ENCODE measurements around the gene SH3BP5.

Gene SH3BP5

DNA sequence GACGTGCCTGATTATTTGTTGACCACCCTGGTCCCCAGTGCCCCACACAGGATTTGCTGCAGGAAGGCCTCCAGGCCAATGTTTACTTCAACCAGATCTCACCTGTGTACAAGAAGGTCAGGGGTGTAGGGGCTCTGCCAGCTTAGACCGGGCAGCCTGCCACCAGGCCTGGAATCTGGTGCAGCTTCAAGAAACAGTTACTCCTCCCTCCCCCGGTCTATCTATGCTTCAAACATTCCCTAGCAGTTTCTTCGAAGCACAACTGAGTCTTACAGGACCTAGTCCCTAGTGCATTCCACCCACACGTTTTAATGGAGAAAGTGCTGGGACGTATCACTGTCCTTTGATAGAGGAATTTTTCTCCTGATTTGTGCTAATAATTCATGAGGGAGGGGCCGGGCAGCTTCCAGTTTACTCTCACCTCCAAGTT lies 8.0 kb downstream of the SH3BP5 start:
- DNase-seq, result no peak

DNA sequence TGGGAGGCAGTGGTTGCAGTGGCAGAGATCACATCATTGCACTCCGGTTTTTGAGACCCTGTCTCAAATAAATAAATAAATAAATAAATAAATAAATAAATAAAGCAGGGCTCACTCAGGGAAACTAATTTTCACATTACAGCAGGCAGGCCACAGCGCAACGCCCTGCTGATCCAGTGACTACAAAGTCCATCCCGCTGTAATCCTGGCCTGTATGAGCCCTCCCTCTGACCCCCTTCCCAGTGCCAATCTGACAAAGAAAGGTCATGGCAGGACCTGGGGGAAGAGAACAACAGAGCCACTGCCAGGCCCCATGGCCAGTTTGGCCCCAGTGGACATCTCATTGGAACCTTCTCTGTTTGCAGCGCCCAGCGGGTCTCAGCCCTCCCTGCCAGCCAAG lies 9.3 kb downstream of the SH3BP5 start:
- no peak for DNase-seq

DNA sequence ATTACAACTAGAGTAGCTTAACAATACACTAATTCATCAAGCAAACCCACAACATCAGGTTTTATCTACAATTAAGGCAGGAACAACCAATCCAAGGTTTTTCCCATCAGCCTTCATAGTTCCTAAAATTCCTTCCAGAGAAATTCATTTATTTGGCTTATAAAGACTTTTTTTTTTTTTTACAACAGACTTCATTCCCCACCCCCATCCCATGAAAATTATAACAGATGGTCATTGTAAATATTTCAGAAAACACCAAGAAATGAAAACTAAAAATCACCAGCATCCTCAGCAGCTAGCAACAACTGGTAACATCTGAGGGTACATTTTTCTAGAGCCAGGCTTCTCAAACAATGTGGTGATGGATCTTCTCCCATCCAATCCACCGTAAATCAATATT lies 11.0 kb downstream of the SH3BP5 start:
- DNase-seq, result no peak

DNA sequence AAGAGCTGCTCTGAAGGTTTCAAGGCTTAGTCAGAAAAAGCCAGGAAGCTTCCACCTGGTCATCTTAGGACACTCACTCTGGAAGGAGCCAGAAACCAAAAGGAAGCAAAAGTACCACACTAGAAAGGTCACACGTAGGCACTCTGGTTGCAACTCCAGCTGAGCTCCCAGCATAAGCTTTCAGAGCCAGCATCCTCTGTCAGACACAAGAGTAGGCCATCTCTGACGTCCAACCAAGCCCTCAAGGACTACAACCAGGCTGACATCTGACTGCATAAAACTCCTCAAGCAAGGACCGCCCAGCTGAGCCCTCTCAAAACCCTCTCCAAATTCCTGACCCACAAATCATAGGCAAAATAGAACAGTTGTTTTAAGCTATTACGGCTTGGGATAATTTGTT lies 12.8 kb downstream of the SH3BP5 start:
- DNase-seq, result no peak

GRCh38 chr3:15319136-15319535 lies 13.2 kb downstream of the SH3BP5 start:
- no peak for DNase-seq

DNA sequence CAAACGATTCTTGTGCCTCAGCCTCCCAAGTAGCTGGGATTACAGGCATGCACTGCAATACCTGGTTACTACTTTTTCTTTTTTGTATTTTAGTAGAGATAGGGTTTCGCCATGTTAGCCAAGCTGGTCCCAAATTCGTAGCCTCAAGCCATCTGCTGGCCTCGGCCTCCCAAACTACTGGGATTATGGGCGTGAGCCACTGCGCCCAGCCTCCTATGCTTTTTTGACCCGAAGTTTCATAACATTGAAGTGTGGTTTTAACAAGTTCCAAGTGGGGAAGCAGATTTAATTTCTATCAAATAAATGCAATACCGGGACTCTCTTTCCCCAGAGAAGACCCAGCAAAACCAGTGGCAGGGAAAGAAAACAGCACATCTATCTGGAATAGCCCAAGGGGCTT lies 13.7 kb downstream of the SH3BP5 start:
- DNase-seq, result no peak

DNA sequence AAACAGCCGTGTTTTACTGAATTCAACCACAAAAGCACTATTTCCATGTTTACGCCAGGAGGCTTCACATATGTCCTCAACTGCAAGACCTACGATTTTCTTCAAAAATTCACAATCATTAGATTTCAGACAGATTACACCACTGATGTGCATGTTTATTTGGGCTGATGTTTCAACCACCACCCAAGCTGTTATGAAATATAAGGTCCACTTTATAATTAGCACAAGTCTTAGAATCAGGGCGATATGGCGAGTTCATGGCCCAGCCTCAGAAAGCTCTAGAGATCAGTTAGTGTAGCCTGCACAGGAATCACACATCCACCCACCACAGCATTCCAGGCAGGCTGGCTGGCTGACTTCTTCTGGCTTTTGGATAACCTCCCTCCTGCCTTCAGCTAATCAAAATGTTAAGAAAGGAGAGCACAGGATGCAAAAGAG lies 15.4 kb downstream of the SH3BP5 start:
- DNase-seq, result no peak

DNA sequence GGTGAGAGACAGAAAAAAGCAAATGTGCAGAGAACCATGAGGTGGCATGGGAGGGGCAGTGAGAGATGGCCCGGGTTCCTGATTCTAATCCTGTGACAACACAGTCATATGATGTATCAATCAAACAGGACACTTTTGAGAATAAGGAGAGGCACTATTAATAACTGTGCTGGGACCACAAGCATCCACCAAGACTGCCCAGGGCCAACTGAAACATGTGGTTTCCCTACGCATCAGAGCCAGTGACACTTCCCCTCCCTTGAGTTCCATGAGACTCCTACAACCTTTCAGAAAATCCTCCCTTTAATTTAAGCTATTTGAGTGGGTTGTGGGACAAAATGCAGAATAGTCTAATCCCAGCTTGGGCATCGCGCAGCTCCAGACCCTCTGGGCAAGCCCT lies 17.4 kb downstream of the SH3BP5 start:
- no peak for DNase-seq

DNA sequence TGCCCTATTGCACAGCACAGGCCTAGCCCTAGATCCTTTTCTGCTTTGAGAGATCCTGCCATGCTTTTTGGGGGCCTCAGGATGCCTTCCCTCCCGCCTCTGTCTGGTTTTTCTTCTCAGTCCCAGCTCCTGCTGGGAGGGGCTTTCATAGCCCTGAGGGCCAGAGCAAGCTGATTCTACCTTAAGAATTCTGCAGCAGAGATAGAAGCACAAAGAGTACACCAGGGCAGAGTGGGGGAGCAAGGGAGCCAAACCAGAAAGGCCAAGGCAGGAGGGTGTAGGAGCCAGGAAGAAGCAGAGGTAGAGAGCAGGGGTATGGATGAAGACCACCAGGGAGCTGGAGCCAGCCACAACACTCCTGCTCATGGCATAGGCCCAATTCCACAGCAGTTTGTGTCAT lies 18.1 kb downstream of the SH3BP5 start:
- DNase-seq, result no peak

DNA sequence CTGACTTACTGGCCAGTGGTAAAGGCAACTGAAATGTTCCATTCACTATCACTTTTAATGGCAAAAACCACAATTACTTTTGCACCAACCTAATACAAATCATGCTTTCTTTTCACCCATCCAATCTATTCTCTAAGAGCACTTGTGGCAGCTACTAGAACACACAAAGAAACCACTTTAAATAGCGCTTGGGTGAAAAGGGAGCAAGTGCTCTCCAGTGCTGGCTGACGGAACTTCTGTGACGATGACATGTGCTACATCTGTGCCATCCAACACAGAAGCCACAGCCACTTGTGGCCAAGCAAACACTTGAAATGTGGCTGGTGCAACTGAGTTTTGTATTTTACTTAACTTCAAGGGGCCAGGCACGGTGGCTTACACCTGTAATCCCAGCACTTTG lies 18.9 kb downstream of the SH3BP5 start:
- DNase-seq, result no peak

- no peak for DNase-seq
These were observed 19.8 kb downstream of the SH3BP5 start for GRCh38 chr3:15312550-15312949.

- no peak for DNase-seq
These were observed 21.7 kb downstream of the SH3BP5 start for GRCh38 chr3:15310491-15311370.

DNA sequence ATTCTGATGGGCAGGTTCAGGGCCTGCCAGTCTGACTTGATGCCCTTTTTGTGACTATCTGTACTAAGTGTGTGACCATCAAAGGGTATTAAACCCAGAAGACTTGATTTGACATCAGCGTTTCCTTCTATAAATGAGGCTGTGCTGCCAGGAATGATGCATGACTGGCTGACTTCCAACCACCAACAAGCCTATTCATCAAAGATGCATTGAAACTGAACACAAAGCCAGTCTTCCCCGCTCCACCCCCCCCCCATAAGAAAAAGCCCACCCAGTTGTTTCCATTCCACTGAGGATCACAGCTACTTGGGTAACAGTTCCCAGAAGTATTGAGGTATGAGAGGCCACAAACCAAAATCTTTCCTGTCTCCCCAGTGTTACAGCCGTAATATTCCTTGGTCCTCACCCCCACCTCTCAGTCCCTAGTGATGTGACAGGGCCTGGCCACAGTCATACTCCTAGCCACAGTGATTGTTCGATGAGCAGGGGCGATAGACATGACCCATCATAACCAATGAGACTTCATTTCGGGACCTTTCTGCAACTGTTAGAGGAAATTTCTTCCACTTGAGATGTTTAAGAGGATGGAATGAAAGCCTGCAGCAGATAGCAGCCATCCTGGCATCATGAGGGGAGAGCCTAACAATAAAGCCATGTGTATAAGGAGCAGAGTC lies 22.6 kb downstream of the SH3BP5 start:
- DNase-seq, result peak; percentile 24 to 49

DNA sequence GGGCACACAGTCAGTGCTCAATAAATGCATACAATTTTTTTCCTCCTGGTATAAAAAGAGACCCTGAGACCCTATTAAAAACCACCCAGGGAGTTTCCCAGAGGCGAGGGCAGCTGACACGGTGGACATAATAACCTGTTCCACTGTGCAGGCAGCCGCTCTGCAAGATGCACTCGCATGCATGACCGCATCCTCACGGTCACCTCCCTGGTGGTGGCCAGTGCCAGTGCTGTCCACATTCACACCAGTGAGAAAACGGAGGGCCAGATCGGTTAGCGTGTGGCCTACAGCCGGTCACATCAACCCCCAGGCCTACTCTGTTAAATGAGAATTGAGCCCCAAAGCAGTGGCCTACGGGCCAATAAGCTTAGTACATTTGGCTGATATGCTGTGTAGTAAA lies 24.8 kb downstream of the SH3BP5 start:
- DNase-seq, result no peak

DNA sequence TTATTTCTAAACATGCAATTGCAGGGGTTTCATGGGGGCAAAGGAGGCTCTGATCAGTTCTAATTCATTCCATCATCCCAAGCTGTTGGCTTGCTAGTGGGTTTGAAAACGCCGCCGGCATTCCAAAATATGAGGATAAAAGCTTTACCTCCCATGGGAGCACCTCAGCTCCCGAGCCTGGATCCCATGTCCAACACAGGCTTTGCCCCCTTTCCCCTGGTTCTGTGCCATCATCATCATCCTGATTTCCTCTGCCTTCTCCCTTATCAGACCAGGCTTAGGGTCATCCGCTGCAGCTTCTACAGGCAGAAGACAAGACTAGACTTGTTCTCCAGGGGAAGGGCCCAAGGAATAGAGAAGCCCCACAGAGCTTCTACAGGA lies 25.4 kb downstream of the SH3BP5 start:
- no peak for DNase-seq

DNA sequence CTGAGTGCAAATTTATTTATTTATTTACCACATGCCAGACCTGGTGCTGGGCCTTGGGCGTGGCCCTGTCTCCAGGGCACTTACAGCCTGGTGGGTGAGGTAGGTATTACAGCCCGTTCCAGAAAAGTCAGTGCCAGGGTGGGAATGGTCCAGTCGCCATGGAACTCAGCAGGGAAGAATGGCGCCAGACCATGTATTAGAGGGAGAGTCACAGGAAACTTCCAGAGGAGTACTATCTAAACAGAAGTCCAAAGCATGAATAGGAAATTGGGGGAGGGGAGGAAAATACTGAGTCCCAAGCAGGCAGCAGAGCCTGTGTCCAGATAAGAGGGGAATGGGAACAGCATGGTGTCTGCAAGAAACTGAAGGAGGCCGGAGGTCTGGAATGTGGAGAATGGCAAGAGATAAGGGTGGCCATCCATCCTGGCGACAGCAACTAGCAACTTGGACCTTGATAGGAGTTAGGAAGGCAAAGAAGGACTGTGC lies 27.0 kb downstream of the SH3BP5 start:
- no peak for DNase-seq

GRCh38 chr3:15303728-15304127 lies 28.7 kb downstream of the SH3BP5 start:
- DNase-seq, result no peak

GRCh38 chr3:15303216-15303615 lies 29.2 kb downstream of the SH3BP5 start:
- no peak for DNase-seq

DNA sequence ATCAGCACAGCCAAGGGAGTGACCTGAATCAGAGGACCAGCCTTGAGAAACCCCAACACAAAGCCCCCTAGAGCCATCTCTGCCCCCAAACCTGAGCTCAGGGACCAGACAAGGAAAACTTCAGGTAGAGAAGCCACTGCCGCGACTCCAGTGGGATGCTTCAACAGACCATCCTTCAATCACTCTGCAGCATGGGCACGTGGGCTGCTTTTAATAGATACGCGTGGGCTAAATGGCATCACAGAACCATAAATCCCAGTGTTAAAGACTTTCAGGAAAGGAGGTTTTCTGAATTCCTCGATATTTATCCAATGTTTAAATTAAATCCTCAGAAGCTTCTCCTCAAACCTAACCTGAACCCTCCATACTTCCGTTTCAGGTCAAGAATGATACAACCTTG lies 30.6 kb downstream of the SH3BP5 start:
- DNase-seq, result no peak

- peak in 1 of 2 experiments; percentile 48 for DNase-seq
These were observed 31.9 kb downstream of the SH3BP5 start for GRCh38 chr3:15300323-15301078.

DNA sequence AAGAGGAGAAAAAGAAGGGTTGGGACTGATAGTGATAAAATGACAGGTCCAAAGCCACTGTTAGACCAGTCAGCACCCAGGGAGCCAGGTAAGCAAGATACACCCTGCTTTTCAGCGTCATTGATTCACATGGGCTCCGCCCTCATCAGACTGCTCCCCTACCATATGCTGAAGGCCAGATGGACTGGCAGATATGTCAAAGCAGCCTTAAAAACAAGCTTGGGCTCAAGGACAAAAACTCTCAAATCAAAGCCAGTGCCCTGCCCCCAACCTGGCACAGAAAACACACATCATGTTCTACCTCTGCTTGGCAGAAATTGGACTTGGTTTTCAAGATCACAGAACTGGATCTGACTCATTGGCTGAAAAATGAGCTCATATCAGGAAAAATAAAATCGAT lies 33.4 kb downstream of the SH3BP5 start:
- peak; percentile 49 to 89 for DNase-seq

DNA sequence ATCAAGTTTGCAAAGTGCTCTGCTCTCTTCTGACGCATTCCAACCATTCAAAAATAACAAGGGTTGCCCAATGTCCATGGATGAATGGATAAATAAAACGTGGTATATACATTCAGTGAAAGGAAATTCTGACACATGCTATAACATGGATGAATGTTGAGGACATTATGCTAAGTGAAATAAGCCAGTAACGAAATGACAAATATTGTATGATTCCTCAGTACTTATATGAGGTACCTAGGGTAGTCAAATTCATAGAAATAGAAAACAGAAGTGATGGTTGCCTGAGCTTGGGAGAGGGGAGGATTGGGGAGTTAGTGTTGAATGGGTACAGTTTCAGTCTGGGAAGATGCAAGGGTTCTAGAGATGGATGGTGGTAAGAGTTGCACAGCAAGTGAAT lies 33.9 kb downstream of the SH3BP5 start:
- no peak for DNase-seq

DNA sequence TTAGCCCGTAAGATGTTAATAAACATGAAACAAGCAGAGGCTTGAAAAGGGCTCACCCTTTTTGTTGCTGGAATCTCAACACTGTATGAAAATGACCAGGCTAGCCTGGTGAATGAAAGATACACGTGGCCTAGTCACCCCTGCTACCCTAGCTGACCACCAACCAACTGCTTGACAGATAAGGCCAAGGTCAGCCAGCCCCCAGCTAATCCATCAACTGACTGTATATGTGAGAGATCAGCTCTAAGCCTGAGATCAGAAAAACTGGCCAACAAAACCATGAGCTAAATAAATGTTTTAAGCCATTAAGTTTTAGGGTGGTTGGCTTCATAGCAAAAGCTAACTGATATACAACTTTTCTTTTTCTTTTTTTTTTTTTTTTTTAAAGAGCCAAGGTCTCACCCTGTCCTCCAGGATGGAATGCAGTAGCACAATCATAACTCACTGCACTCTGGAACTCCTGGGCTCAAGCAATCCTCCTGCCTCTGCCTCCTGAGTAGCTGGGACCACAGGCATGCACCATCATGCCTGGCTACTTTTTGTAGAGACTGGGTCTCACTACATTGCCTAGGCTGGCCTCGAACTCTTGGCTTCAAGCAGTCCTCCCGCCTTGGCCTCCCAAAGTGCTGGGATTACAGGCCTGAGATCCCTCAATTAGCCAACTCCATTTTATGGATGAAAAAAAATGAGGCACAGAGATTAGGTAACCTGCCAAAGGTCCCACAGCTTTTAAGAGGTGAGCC lies 34.6 kb downstream of the SH3BP5 start:
- DNase-seq, result no peak
